SJCRH30 (cell line): ENCODE results near the gene CRYBB1. TPM values are rescaled to one million over a fixed set of nuclear protein-coding genes. Genes with fewer than 3 reads are reported as not detected.

Source experiments
- DNase-seq, 2 experiments: peaks; one replicate each; pipeline ENCODE4 v3.0.0-alpha.2; 2015 to 2020
- H3K27ac ChIP-seq: fragments of 250-450 bp; sonication (Bioruptor Pico); 2 replicates; pipeline ENCODE4 v1.5.1; 2020; ENCODE audit warnings: mild to moderate bottlenecking, moderate library complexity
- H3K27me3 ChIP-seq: fragments of 250-450 bp; sonication (Bioruptor Pico); 2 replicates; pipeline ENCODE4 v1.5.1; 2020; ENCODE audit warnings: mild to moderate bottlenecking, moderate library complexity
- H3K36me3 ChIP-seq: fragments of 250-450 bp; sonication (Bioruptor Pico); 2 replicates; pipeline ENCODE4 v1.5.1; 2020; ENCODE audit warnings: mild to moderate bottlenecking, moderate library complexity
- H3K4me1 ChIP-seq: fragments of 250-450 bp; sonication (Bioruptor Pico); 2 replicates; pipeline ENCODE4 v1.5.1; 2020; ENCODE audit warnings: mild to moderate bottlenecking, moderate library complexity
- H3K4me3 ChIP-seq: fragments of 250-450 bp; sonication (Bioruptor Pico); 2 replicates; pipeline ENCODE4 v1.5.1; 2020; ENCODE audit warnings: mild to moderate bottlenecking, moderate library complexity
- H3K9me3 ChIP-seq: fragments of 250-450 bp; sonication (Bioruptor Pico); replicated peaks from 2 replicates; pipeline ENCODE4 v1.5.1; 2020; ENCODE audit warnings: mild to moderate bottlenecking, moderate library complexity
- total RNA-seq: library from RNA; depleted of rRNA; stranded (reverse); fragments of >200 nt; shearing (Covaris generic); gene quantifications from 2 replicates; pipeline ENCODE4 v1.2.3, GENCODE V29; 2014

The CRYBB1 gene
- total RNA-seq, 1 experiment from 2014 or later, result 0.30 TPM

GRCh38 chr22:26648528-26649388 is 30.9 kb upstream of the CRYBB1 start:
- Histone ChIP-seq H3K4me1 (peaks cover 16% of the 10 kb centered on the region; the same call in 1 of the 2 replicates), H3K27ac (no peak overlapping the region), H3K27me3 (no peaks in the 10 kb centered on the region; the same call in 1 of the 2 replicates), H3K4me3 (no peak overlapping the region), H3K36me3 (no peaks in the 10 kb centered on the region), H3K9me3 (no peaks in the 10 kb centered on the region)
- DNase-seq, result no peak

GRCh38 chr22:26648011-26648497 is 30.2 kb upstream of the CRYBB1 start:
- H3K27me3 ChIP-seq, result no peaks in the 10 kb centered on the region; the same call in 1 of the 2 replicates
- H3K36me3 ChIP-seq, result no peaks in the 10 kb centered on the region
- H3K4me3 ChIP-seq, result no peak overlapping the region
- no peak overlapping the region for H3K27ac ChIP-seq
- no peaks in the 10 kb centered on the region for H3K9me3 ChIP-seq
- peaks cover 16% of the 10 kb centered on the region; the same call in 1 of the 2 replicates for H3K4me1 ChIP-seq
- DNase-seq, result peak; percentile 46 to 48

DNA sequence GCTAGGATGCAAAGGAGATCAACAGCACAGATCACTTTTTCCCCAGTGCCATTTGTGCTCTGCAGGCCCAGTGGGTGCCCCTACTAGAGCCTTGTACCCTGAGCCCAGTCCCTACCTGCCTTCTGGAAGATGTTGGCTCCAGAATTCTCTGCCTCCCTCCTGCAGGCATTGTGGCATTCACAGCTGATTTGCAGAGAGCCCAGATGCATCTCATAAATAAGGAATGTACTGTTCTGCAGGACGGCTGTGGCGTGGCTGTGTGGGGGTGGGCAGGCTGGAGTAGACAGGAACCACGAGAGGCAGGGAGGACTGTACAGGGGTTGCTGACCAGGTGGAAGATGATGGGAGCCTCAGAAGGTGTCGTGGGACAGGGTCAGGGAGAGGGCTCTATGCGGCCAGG is 28.3 kb upstream of the CRYBB1 start:
- Histone ChIP-seq H3K4me1 (peaks cover 16% of the 10 kb centered on the region; the same call in 1 of the 2 replicates), H3K9me3 (no peaks in the 10 kb centered on the region), H3K27ac (no peak overlapping the region), H3K27me3 (no peaks in the 10 kb centered on the region; the same call in 1 of the 2 replicates), H3K36me3 (no peaks in the 10 kb centered on the region), H3K4me3 (no peak overlapping the region)
- DNase-seq, result no peak

GRCh38 chr22:26643418-26644100 is 25.7 kb upstream of the CRYBB1 start:
- Histone ChIP-seq H3K4me1 (peaks cover 16% of the 10 kb centered on the region; the same call in 1 of the 2 replicates), H3K4me3 (no peak overlapping the region), H3K9me3 (no peaks in the 10 kb centered on the region), H3K36me3 (no peaks in the 10 kb centered on the region), H3K27me3 (no peaks in the 10 kb centered on the region; the same call in 1 of the 2 replicates), H3K27ac (no peak overlapping the region)
- DNase-seq, result no peak

DNA sequence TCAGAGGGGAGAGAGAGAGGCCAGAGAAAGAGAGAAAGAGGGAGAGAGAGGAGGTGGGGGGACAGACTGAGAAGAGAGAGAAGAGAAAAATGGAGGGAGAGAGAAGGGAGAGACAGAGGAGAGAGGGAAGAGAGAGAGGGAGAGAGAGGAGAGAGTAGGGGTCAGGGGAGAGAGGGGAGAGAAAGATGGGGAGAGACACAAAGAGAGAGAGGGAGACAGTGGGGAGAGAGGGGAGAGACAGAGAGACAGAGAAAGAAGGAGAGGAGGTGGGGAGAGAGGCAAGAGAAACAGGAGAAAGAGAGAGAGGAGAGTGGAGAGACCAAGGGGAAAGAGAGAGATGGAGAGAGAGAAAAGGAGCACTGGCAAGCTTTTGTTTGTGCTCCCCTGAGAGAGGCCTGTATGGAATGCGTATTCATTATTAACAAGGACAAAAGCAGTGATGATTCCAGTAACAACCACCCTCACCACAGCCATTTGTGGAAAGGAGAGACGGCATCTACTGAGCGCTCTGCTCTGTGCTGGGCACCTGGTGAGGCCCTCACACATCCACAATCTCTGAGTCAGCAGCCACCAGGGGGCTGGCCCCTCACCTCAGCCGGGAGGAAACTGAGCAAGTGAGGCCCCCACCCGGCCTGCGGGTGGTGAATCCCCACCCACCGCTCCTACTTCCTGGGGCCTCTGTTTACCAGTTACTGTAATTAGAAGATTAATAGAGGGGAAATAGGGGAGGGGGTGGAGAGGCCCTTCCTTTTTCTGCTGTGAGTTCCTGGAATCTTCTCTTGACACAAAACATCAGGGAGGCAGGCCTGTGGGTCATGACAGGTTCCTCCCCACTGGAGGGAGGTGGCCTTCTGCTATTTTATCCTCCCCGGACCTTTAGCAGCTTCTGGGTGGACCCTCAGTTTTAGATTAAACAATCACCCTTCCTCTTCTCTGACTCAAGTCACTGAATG is 24.9 kb upstream of the CRYBB1 start:
- Histone ChIP-seq H3K9me3 (no peaks in the 10 kb centered on the region), H3K4me3 (no peak overlapping the region), H3K27me3 (peaks cover 2% of the 10 kb centered on the region; the same call in 1 of the 2 replicates), H3K36me3 (no peaks in the 10 kb centered on the region), H3K4me1 (peaks cover 14% of the 10 kb centered on the region; the same call in 1 of the 2 replicates), H3K27ac (no peak overlapping the region)
- no peak for DNase-seq

DNA sequence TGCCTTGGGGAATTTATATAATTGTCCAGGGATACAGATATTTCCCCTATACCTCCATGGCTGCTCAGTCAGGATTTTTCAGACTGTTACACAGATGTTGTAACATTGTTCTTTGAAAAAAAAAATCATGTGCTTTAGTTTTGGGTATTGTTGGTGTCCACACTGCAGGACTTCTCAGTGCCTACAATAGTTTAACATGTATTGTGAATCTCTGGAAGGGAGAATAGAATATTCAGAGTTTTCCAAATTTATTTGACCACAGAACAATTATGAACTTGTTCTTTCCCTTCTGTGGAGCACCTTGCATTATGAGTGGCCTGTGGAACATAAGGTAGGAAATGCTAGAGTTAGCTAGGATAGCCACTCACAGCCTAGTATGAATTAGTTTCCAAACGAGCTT is 18.5 kb upstream of the CRYBB1 start:
- H3K4me3 ChIP-seq, result no peak overlapping the region
- no peak for DNase-seq
- H3K36me3 ChIP-seq, result no peaks in the 10 kb centered on the region
- 0 out of 2 replicates have a peak, but pooled peaks cover 3% of the 10 kb centered on the region for H3K4me1 ChIP-seq
- H3K27ac ChIP-seq, result no peak overlapping the region
- H3K9me3 ChIP-seq, result no peaks in the 10 kb centered on the region
- H3K27me3 ChIP-seq, result 0 out of 2 replicates have a peak, but pooled peaks cover 3% of the 10 kb centered on the region

DNA sequence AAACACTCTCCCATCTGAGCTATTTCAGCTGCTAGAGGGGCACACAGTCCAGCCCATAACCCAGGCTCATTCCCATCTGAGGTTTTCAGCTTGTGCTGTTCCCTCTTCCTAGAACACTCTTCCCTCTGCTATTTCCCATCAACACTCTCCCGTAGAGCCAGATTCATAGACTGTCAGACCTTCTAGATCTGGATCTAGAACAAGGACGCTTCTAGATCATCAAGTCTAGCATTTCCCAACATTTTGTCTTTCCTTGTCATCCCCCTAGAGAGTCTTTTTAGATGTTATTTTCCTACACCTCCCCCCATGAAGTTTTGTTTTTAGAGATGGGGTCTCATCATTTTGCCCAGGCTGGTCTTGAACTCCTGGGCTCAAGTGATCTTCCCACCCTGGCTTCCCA is 17.3 kb upstream of the CRYBB1 start:
- 0 out of 2 replicates have a peak, but pooled peaks cover 3% of the 10 kb centered on the region for H3K27me3 ChIP-seq
- DNase-seq, result no peak
- no peaks in the 10 kb centered on the region for H3K9me3 ChIP-seq
- H3K4me3 ChIP-seq, result no peak overlapping the region
- H3K4me1 ChIP-seq, result no peaks in the 10 kb centered on the region
- no peak overlapping the region for H3K27ac ChIP-seq
- H3K36me3 ChIP-seq, result no peaks in the 10 kb centered on the region

- no peaks in the 10 kb centered on the region for H3K4me1 ChIP-seq
- no peak for DNase-seq
- no peak overlapping the region for H3K4me3 ChIP-seq
- H3K27ac ChIP-seq, result no peak overlapping the region
- H3K27me3 ChIP-seq, result 0 out of 2 replicates have a peak, but pooled peaks cover 3% of the 10 kb centered on the region
- no peaks in the 10 kb centered on the region for H3K36me3 ChIP-seq
- H3K9me3 ChIP-seq, result no peaks in the 10 kb centered on the region
These were observed 16.4 kb upstream of the CRYBB1 start for GRCh38 chr22:26634189-26634588.

- no peak overlapping the region for H3K4me3 ChIP-seq
- no peaks in the 10 kb centered on the region for H3K9me3 ChIP-seq
- H3K36me3 ChIP-seq, result no peaks in the 10 kb centered on the region
- H3K27me3 ChIP-seq, result no peaks in the 10 kb centered on the region
- no peak overlapping the region for H3K27ac ChIP-seq
- DNase-seq, result no peak
- no peaks in the 10 kb centered on the region for H3K4me1 ChIP-seq
These were observed 14.8 kb upstream of the CRYBB1 start for GRCh38 chr22:26632422-26633155.

GRCh38 chr22:26631282-26631681 is 13.5 kb upstream of the CRYBB1 start:
- Histone ChIP-seq H3K4me1 (no peaks in the 10 kb centered on the region), H3K9me3 (no peaks in the 10 kb centered on the region), H3K27me3 (no peaks in the 10 kb centered on the region), H3K27ac (no peak overlapping the region), H3K4me3 (no peak overlapping the region), H3K36me3 (no peaks in the 10 kb centered on the region)
- DNase-seq, result no peak

- H3K4me1 ChIP-seq, result no peaks in the 10 kb centered on the region
- H3K36me3 ChIP-seq, result no peaks in the 10 kb centered on the region
- no peak overlapping the region for H3K27ac ChIP-seq
- H3K9me3 ChIP-seq, result no peaks in the 10 kb centered on the region
- no peak for DNase-seq
- no peaks in the 10 kb centered on the region for H3K27me3 ChIP-seq
- H3K4me3 ChIP-seq, result no peak overlapping the region
These were observed 12.3 kb upstream of the CRYBB1 start for GRCh38 chr22:26629988-26630761.

DNA sequence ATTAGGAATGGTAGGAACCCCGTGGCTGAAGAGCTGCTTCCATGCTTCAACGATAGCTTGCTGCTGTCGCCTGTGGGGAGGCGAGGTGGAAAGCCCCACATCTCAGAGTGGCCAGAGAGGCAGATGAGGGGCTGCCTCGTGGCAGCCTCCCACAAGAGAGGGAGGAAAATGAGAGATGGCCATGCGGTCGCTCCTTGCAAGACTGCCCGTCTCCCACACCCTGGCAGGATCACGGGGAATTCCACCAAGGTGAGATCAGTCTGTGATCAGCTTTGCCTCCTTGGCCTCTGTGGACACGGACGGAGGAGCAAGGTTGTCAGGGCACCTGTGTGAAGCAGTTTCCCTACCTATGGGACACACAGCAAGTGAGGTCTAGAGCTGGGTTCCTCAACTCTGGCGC is 7.0 kb upstream of the CRYBB1 start:
- Histone ChIP-seq H3K4me3 (no peak overlapping the region), H3K36me3 (no peaks in the 10 kb centered on the region), H3K27me3 (peaks cover 6% of the 10 kb centered on the region), H3K4me1 (no peaks in the 10 kb centered on the region), H3K9me3 (no peaks in the 10 kb centered on the region), H3K27ac (no peak overlapping the region)
- no peak for DNase-seq

GRCh38 chr22:26623984-26624383 is 6.2 kb upstream of the CRYBB1 start:
- Histone ChIP-seq H3K4me1 (no peaks in the 10 kb centered on the region), H3K4me3 (no peak overlapping the region), H3K27me3 (peaks cover 6% of the 10 kb centered on the region), H3K36me3 (no peaks in the 10 kb centered on the region), H3K9me3 (no peaks in the 10 kb centered on the region), H3K27ac (no peak overlapping the region)
- DNase-seq, result no peak
